HG03457 (cell line): ENCODE results near the gene U2AF2.

Source experiments
- ATAC-seq: cut with Tn5 transposase; IDR thresholded peaks from one replicate; pipeline ENCODE4 v1.9.1; 2021; ENCODE audit warnings: moderate number of reproducible peaks; ENCODE audit not compliant: unreplicated experiment

The U2AF2 gene

GRCh38 chr19:55621205-55621672 lies 33.6 kb upstream of the U2AF2 start:
- no peak for ATAC-seq

GRCh38 chr19:55621673-55622231 lies 33.1 kb upstream of the U2AF2 start:
- no peak for ATAC-seq

- no peak for ATAC-seq
Measured at GRCh38 chr19:55622242-55622969, 32.4 kb upstream of the U2AF2 start.

DNA sequence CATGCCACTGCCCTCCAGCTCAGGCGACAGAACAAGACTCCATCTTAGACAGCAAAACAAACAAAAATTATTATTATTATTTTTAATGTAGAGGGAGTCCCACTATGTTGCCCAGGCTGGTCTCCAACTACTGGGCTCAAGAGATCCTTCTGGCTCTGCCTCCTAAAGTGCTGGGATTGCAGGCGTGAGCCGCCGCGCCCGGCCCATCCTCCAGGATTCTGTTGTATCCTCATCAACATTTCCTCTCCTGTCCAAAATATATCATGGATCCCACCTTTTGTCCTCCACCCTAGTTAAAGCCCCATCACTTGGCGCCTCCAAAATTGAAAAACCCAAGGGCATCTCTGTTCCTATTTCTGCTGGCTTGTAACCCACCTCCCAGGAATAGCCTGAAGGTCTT lies 31.7 kb upstream of the U2AF2 start:
- ATAC-seq: no peak

DNA sequence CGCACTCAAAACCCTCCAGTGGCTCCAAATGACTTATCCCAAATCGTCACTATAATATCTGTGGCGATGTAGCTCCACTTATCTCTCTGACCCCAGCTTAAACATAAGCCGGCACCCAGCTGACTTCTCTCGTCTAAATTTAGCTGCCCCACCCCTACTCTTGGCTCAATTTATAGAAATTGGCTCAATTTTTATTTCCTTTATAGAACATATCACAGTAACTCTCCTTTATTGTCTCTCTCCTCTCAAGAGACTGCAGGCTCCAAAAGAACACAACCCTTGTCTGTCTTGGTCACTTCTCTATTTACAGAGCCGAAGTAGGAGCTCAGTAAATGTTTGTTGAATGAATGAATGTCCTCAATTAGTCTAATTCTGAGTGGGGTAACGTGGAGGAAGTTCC lies 31.3 kb upstream of the U2AF2 start:
- ATAC-seq: no peak

GRCh38 chr19:55624109-55625003 lies 30.5 kb upstream of the U2AF2 start, which contains the start of gene ZNF784:
Gene ZNF784, minus strand, starts transcription at chr19:55624566. Its CDS starts 5 bp downstream, at chr19:55624561.
- ATAC-seq: no peak

DNA sequence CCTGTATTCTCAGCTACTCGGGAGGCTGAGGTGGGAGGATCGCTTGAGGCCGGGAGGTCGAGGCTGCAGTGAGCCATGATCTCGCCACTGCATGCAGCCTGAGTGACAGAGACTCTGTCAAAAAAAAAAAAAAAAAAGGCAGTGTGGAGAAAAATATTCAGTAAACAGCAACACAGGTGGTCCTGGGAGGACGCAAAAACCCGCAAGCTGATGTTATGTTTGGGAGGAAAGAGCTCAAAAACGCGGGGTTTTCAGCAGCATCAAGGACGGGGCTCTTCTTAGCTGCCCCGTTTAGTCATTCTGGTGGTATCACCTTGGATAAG lies 29.9 kb upstream of the U2AF2 start:
- no peak for ATAC-seq

DNA sequence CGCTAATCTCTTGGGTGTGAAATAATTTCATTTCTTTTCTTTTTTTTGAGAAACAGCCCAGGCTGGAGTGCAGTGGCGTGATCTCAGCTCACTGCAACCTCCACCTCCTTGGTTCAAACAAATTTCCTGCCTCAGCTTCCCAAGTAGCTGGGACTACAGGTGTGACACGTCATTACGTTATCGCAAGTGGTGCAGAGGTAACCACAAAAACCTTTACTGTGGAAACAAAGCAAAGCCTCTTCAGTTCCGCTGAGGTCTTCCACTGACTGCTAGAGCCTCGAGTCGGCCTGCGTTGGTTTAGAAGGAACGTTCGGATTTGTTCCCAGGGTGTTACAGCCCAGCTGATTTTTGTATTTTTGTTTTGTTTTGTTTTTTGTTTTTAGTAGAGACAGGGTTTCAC lies 28.5 kb upstream of the U2AF2 start:
- ATAC-seq: no peak

DNA sequence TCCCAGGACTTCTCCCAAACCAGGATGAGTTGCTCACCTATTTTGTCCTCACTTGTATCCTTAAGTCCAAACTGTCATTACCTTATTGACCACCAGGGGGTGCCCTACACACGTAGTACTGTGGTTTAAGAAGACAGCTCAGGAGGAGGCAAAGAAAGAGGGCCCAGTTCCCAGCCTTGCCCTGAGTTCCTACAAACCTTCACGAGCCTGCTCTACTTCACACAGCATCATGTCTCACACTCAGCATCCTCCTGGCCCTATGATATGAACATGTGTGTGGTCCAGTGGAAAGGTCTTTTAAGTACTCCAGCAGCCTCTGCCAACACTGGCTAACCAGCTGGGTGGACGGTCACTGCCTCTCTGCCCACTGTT lies 22.4 kb upstream of the U2AF2 start:
- no peak for ATAC-seq

DNA sequence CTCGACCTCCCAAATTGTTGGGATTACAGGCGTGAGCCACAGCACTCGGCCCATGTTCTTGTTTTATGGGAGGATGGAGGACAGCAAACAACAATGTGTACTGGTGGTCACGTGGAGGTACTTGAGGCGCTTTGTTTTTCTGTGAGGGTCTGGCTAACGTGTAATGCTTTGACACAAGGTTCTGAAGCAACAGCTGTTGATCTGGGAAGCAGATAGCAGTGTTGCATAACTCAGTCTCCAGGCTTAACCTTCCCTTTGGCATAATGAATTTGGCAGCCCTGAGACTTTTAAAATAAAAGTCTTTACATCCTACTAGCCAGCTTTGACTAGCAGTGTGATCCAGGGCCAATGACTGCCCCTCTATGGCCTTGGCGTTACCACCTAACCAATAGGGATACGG lies 21.0 kb upstream of the U2AF2 start:
- ATAC-seq: no peak

- ATAC-seq: no peak
Measured at GRCh38 chr19:55635334-55635717, 19.5 kb upstream of the U2AF2 start.

DNA sequence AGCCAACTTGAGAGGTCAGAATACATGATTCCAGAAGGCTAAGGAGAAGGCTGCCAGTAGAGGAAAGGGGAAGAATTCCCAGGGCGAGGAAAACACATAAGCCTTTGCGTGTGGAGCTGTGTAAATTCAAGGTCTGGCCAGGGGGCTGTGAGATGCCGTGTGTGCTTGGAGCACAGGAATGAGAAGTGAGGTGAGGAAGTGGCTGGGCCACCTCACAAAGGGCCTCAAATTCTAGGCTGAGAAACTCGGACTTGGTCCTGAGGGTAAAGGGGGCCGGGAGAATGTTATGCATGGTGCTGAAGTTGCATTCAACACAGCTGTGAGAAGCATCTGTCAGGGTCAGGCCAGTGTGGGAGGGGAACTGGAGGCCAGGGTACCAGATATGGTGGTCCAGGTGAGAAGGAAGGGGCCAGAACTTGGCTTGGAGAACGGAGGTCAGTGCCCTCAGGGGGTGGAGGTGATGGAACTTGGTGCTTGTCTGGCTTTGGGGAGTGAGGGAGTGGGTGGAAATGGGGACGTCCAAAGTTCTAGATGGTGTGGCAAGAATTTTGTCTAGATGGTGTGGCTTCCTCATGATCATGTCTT lies 18.9 kb upstream of the U2AF2 start:
- no peak for ATAC-seq

GRCh38 chr19:55636723-55637122 lies 18.1 kb upstream of the U2AF2 start:
- ATAC-seq: no peak

DNA sequence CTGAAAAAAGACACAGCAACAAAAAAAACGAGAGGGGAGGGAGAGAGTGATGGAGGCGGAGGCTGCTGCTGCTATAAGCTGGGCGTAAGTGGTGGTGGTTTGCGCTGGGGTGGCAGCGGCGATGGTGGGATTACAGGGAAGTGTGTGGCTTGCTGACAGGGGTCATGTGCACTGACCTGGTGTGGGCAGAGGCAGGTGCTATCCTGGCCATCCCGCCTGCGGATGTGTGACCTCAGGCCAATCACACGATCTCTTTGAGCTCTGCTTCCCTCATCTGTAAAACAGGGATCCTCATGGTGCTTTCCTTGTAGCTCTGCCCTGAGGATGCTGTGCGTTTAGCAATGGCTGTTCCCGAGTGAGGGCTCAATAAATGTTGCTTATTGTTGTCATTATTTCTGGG lies 17.3 kb upstream of the U2AF2 start:
- ATAC-seq: no peak

GRCh38 chr19:55638864-55639359 lies 15.9 kb upstream of the U2AF2 start:
- no peak for ATAC-seq

DNA sequence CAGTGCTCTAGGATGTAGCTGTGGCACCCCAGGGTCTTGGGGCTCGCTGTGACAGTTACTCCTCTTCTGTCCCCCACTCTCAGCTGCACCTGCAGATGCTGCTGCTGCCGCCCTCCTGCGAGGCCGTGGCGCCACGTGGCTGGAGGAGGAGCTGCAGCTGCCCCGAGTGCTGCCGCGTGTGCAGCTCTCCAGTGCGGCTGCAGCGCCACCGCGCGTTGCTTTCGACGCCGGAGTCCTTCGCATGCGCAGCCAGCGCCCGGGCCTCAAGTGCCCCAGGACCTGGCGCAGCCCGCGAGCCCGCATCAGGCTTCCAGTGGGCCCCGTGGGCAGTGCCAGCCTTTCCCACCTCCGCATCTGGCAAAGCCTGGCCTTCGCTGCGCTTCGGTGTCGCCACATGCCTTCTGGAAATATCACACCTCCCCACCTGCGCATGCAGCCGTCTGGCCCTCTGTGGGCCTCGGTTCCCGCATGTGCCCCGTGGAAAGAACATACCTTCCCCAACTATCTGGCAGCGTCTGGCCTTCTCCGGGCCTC lies 14.7 kb upstream of the U2AF2 start:
- no peak for ATAC-seq

GRCh38 chr19:55640577-55641425 lies 14.0 kb upstream of the U2AF2 start, which contains the start of gene ZNF580:
Gene ZNF580, plus strand, starts transcription at chr19:55641002. Its CDS starts 1,507 bp downstream, at chr19:55642509.
- no peak for ATAC-seq

DNA sequence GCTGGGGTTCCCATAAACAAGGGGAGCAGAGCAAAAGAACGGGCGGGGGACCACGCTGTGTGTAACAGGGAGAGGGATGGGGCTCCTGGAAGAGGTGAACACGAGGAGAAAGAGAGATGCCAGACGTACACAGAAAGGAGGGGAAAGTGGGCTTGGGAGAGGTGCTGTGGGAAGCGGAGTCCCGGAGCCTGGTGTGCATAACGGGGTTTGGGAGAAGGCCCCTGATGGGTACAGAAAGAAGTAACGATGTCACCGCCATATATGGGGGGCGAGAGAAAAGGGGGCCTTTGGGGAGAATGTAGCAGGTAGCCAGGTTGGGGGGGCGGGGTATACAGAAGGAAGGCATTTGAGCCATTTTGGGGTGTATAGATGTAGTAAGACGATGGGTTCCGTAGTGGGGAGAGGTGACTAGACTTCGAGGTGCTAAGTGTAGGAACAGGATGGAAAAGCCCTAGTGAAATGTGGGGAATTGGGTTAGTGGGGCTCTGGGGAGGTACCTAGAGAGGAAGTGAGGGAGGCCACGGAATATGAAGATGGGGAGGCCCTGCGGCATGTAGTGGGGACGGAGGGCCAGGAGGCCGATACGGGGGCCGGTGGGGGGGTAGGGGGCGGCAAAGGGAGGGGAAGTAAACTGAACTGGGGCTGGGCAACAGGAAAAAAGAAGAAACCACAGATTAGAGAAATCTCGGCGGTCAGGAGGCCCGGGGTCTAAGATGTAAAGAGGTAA lies 13.2 kb upstream of the U2AF2 start:
- no peak for ATAC-seq
